GM19193 (cell line): ENCODE results near the gene UMODL1.

Experiments
- POLR2A ChIP-seq: IDR thresholded peaks from 4 replicates; pipeline ENCODE4 v1.6.1; 2011; ENCODE audit not compliant: insufficient read depth, insufficient read length; ENCODE audit errors: extremely low read depth

Gene UMODL1

DNA sequence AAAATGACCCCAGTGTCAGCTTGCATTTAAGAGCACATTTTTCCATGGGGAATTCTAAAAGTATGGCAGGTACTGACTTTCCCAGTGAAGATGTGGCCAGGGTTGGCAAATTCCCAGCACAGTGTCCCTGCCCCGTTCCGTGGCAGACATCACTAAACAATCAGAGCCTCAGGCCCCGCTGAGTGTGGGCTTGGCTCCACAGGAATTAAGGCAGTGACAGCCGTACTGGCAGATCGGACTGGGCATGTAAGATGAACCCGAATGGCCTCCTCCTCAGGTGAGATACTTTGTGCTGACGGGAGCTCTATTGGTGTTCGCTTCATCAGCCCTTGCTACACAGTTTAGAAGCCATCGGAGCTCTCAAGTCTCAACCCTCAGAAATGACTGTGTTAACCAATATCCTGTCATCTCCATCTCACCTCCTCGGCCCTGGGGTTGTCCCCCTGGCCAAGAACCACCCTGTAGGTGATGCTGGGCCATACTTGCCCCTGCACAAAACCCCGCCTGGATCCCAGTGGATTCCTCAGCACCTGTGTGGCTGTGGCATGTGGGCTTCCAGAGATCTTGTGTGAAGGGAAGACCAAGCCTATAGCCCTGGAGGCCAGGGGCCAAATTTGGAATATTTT, 118.9 kb downstream of the UMODL1 start:
- TF ChIP-seq POLR2A, result no peak

DNA sequence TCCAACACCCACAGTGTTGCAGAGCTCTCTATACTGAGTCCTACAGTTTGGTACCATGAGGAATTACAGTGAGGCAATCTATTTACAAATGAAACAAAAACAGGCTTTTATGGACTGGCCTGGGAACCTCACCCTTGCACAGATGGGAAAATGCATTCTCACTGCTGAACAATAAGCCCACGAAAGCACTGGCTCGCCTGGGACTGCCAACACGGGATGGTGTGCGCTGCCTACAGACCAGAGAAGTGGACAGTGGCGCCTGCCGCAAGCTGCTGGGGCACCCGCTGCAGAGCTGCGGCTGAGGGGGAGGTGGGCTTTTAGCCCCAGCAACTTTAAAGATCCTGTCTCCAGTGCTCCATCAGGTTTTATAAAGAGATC, 119.4 kb downstream of the UMODL1 start:
- TF ChIP-seq POLR2A, result no peak

DNA sequence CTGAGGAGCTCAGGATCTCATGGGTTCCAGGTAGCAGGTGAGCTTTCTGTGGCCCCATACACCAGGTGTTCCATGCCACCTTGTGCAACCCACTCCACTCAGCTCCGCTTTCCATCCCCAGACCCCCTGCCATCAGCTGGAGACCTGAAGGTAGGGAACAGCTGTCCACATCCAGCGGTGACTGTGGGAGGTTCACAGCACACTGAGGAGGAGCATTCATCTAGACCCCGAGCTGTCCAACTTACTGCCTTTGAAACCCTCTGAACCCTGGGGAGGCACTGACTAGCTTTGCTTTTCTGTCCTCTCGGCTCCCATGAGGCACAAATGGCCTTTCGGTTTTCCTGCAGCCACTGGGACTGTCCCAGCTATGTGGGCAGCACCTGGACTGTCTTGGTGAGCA, 119.9 kb downstream of the UMODL1 start:
- no peak for TF ChIP-seq POLR2A

DNA sequence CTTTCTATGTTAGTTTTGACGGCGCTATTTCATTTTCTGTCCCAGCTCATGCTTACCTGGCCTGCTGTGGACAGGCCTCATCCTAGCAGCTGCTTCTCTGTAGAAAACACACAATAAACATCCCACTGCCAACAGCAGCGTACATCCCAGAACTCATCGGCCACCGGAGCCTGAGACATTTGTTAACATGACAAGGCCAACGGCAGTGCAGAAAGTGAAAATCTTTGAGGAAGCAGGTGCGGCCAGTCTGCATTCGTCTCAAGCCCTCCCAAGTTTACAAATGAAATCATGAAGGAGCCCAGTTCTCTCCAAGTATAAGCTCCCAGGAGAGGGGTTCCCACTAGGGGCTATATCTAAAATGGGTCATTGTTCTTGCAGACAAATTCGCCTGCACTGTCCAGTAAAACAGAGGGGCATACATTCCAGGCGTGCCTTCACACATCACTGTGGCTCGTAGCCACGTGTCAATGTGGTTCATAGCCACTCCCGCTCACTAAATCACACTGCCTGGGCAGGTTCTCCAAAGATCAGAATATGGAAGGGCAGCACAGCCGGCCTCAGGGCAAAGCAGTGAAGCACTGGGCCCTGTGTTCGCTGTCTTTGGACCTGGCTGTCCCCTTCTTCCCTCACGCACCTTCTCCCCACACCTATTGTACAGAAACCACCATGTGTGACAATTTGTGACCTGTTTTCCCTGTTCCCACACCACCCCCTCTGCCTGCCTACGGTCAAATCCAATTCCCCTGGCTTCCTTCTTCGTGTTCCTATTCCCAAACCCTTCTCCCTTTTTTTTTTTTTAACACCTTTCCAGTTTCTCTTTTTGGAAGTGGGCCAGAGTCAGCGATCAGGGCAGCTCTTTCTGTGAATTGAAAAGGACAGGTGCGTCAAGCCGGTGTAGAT, 120.8 kb downstream of the UMODL1 start:
- TF ChIP-seq POLR2A, result no peak
